ENCODE measurements around the gene ITPKA. TPM values are rescaled to one million over a fixed set of nuclear protein-coding genes. Genes with fewer than 3 reads are reported as not detected.

ITPKA gene
- total RNA-seq, 1 donor from 2014 or later = 10.7 TPM

GRCh38 chr15:41489641-41490040, 4.0 kb upstream of the ITPKA start:
- no peak for DNase-seq (ENCODE audit: low read depth)

GRCh38 chr15:41490355-41490754, 3.3 kb upstream of the ITPKA start:
- DNase-seq (ENCODE audit: low read depth) = peak; percentile 94

DNA sequence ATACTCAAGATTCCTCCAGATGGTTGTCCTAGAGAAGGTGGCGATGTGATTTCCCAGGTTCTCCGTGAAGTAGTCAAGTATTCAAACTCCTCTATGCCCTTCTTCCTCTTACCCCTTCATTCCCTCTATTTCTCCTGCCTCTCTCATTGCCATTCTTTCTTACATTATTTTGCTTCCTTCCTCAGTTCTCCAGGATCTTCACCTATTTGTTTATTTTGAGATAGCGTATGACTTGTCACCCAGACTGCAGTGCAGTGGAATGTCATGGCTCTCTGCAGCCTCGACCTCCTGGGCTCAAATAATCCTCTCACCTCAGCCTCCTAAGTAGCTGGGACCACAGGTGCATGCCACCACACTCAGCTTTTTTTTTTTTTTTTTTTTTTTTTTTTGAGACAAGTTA, 1.8 kb upstream of the ITPKA start:
- DNase-seq (ENCODE audit: low read depth) = no peak

- no peak for DNase-seq (ENCODE audit: low read depth)
Measured at GRCh38 chr15:41492597-41493204, 973 bp upstream of the ITPKA start.

DNA sequence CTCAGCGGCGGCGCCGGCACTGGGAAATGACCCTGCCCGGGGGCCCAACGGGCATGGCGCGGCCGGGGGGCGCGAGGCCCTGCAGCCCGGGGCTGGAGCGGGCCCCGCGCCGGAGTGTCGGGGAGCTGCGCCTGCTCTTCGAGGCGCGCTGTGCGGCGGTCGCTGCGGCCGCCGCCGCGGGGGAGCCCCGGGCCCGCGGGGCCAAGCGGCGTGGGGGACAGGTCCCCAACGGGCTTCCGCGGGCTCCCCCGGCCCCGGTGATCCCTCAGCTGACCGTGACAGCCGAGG, 172 bp downstream of the ITPKA start:
- no peak for DNase-seq (ENCODE audit: low read depth)

- DNase-seq (ENCODE audit: low read depth) = no peak
Measured at GRCh38 chr15:41494190-41494921, 682 bp downstream of the ITPKA start.

- no peak for DNase-seq (ENCODE audit: low read depth)
Measured at GRCh38 chr15:41494922-41495735, 1.5 kb downstream of the ITPKA start.

- no peak for DNase-seq (ENCODE audit: low read depth)
Measured at GRCh38 chr15:41495736-41496599, 2.3 kb downstream of the ITPKA start.

DNA sequence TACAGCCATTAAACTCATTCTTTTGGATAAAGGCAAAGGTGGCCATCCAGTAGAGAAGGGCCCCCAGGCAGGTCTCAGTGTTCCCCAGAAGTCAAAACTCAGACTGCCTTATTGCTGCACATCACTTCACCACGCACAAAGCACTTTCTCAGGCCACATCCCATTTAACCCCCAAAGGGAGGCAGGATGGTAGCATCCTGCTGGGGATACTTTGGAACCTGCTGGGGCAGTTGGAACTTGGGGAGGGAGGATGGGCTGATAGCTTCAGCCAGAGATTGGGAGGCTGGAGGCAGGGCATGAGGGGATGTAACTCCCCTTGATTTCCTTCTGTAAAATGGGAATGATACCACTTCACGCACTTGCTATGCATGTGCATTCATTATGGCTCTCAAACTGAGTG, 5.0 kb downstream of the ITPKA start:
- DNase-seq (ENCODE audit: low read depth) = no peak

DNA sequence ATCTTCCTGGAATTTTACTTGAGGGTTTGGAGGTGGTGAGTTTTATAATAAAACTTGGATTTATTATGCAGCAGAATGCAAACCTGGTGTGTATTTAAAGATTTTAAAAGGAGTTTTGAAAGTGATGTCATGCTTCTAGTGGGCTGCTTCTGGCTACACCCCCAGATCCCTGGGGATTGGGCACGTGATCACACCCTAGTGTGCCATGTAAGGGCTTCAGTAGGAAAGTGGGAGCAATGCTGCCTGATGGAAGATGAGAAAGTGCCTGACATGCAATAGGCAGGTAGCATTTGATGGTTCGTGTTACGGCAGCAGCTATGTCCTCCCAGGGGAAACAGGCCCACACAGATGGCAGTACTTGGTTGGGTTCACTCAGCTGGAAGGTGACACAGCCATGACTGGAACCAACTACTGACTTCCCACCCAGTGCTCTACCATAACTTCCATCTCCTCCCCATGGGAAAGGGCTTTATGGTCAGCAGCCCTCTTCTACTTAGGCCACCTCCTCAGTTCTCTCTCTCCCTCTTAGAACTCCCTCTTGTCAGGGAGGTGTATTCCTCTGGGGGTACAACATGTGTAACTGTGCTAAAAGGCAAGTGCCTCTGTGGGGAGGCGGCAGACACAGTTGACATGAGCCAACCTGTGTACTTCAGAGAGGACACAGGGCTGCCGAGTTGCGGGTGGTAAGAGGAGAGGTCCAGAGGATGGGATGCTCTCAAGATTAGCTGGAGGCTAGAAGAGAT, 5.6 kb downstream of the ITPKA start:
- DNase-seq (ENCODE audit: low read depth) = no peak

DNA sequence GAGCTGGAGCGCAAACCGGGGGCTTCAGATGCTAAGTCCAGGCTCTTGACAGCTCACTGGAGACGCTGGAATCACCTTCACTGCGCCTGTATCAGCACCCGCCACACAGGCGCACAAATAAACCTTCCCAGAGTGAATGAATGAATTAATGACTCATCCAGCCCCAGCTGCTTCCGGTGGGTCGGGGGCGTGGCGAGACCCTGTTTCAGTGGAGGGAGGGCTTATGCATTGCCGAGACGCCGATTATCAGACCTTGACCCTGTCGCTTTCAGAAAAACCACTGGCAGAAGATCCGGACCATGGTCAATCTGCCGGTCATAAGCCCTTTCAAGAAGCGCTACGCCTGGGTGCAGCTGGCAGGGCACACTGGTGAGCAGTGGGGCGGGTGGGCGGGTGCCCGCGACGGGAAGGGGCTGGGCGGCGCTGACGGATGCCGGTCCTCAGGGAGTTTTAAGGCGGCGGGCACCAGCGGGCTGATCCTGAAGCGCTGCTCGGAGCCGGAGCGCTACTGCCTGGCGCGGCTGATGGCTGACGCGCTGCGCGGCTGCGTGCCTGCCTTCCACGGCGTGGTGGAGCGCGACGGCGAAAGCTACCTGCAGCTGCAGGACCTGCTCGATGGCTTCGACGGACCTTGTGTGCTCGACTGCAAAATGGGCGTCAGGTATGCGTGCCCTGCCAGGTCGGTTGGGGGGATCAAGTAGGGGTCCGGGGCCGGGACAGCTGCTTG, 7.7 kb downstream of the ITPKA start:
- no peak for DNase-seq (ENCODE audit: low read depth)

DNA sequence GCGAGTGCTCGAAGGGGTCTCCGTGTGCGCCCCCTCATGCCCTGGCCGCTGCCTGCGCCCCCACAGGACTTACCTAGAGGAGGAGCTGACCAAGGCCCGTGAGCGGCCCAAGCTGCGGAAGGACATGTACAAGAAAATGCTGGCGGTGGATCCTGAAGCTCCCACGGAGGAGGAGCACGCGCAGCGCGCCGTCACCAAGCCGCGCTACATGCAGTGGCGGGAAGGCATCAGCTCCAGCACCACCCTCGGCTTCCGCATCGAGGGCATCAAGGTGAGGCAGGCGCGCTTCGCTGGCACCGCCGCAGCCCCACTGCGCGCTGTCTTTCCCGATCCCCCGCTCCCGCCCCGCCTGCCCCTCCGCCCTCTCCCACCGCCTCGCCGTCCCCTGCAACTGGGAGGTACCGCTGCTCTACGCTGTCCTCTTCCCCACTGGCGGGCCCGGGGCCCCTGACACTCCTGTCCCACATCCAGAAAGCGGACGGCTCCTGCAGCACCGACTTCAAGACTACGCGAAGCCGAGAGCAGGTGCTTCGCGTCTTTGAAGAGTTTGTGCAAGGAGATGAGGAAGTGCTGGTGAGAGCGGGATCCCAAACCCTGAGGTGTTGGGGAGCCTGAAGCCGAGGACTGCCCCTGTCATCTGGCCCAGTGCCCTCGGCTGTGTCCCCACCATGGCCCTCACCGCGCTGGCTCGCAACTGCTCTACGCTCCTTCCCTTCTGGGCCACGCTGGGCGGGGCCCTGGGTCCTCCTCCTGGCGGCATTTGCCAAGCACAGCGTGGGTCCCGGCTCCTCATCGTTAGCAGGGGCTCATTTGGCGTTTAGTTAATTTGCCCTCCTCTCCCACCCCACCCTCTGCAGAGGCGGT, 8.5 kb downstream of the ITPKA start:
- no peak for DNase-seq (ENCODE audit: low read depth)

DNA sequence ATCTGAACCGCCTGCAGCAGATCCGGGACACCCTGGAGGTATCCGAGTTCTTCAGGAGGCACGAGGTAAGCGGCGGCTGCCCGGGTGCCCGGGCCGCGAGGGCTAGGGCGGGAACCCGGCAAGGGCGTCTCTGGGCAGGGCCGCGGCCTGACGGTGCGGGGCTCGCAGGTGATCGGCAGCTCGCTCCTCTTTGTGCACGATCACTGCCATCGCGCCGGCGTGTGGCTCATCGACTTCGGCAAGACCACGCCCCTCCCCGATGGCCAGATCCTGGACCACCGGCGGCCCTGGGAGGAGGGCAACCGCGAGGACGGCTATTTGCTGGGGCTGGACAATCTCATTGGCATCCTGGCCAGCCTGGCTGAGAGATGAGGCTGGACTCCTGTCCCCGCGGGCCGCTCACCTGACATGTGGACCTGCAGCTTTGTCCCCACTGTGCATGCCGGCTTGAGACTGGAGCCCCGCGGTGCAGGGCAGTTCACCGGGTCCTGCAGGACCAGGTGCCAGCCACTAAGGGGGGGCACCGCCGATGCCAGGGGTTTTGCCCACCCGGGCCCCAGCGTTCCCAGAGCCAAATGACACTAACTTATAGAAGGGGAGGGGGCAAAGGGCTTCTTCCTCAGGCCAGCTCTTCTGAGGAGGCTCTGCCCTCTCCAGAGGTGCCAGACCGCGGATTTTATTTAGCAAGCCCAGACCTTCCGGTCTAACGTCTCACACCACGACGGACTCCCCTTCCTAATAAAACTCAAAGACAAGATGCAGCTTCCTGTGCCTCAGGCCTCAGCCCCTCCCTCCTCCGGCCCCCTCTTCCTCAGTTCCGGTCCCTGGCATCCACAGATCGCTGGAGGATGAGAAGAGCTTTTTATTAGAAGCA, 9.4 kb downstream of the ITPKA start:
- DNase-seq (ENCODE audit: low read depth) = no peak

GRCh38 chr15:41503669-41504010, 10.0 kb downstream of the ITPKA start:
- DNase-seq (ENCODE audit: low read depth) = no peak

DNA sequence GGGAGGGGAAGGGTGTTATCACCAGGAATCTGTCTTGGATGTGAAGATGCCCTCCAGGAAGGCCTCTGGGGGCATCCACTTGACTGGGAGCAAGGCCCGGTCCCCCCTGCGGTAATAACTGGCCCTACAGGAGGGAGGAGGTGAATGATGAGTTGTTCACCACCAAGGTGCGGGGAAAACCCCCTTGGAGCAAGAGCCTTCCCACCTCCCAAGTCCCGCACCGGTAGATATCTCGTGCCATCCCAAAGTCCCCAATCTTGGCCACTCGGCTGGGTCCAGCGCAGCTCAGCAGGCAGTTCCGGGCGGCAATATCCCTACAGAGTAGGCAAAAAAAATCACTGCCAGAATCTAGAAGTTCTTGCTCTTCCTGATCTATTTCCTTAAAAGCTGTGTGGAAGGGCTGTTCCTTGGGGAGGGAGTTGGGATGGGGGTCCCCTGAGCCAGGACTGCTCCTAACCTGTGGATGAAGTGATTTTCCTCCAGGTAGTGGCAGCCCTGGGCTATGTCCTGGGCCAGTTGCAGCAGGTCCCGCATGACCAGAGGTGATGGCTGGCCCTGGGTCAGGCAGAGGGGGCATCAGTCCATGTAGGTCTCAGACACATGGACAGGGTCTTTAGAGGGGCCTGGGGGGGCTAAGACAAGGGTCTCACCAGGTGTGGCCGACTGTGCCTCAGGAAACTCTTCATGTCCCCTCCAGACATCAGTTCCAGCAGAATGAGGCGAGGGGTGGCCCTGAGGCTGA, 11.2 kb downstream of the ITPKA start:
- no peak for DNase-seq (ENCODE audit: low read depth)

DNA sequence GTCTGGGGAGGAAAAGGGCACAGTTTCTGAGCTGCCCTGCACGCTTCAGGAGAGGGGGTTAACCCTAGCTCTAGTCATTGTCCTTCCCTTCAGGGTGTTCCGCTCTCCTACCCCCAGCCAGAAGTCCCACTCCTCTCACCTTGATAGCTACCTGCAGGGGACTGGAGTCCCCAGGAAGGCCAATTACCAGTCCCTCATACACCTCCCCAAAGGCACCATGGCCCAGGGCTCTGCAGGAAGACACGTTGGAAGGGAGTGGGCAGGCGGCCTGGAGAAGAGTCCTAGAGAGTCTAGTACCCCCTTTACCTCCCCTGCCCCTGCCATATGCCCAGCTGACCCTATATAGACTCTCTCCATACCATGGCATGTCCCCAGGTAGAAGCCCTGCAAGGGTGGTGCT, 12.1 kb downstream of the ITPKA start:
- no peak for DNase-seq (ENCODE audit: low read depth)

GRCh38 chr15:41506796-41507341, 13.2 kb downstream of the ITPKA start:
- DNase-seq (ENCODE audit: low read depth) = no peak

All from myocyte (in vitro differentiated cells).